ENCODE results near the gene MS4A18.

Gene MS4A18

DNA sequence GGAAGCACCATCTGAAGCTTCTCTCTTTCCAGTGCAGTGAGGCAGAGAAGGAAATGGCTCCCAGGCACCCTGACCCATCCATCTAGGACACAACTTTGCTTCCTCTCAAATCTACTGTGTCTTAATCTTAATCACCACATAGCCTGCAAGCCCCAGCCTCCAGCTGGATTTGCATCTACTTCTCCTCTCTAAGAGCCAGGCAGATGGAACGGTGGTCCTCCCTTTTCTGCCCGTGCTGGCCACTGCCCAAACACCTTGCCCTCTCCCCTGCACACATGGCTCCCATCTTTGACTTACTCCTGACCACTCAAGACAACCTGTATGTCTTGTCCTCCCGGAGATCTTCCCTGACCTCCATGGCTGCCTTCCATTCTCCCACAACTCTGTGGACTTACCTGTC is 68.0 kb downstream of the MS4A18 start:
- TF ChIP-seq, protein P1, sequence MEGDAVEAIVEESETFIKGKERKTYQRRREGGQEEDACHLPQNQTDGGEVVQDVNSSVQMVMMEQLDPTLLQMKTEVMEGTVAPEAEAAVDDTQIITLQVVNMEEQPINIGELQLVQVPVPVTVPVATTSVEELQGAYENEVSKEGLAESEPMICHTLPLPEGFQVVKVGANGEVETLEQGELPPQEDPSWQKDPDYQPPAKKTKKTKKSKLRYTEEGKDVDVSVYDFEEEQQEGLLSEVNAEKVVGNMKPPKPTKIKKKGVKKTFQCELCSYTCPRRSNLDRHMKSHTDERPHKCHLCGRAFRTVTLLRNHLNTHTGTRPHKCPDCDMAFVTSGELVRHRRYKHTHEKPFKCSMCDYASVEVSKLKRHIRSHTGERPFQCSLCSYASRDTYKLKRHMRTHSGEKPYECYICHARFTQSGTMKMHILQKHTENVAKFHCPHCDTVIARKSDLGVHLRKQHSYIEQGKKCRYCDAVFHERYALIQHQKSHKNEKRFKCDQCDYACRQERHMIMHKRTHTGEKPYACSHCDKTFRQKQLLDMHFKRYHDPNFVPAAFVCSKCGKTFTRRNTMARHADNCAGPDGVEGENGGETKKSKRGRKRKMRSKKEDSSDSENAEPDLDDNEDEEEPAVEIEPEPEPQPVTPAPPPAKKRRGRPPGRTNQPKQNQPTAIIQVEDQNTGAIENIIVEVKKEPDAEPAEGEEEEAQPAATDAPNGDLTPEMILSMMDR (IDR thresholded peaks at IDR 0.05; ENCODE audit: low read length, missing control alignments): no peak
- no peak for DNase-seq (ENCODE audit: low read depth)
- no peak overlapping the region for H3K4me3 ChIP-seq (replicated peaks; ENCODE audit: low read depth, low read length)
